HEK293T (cell line): Measurements from ENCODE around the gene ATAT1.

Source experiments
- CTCF ChIA-PET: fragments of 350-600 bp; formaldehyde crosslinking; extraction: SDS; loops from one replicate; lab custom pipeline; 2021; ENCODE audit warnings: antibody characterized with exemption, inconsistent platforms; lab: Yijun Ruan, JAX
- POLR2A ChIA-PET: fragments of 350-600 bp; formaldehyde crosslinking; extraction: SDS; loops from one replicate; lab custom pipeline; 2020; ENCODE audit warnings: antibody characterized with exemption, inconsistent platforms; lab: Yijun Ruan, JAX
- DNase-seq: peaks from one replicate; pipeline ENCODE4 v3.0.0; 2012; ENCODE audit warnings: mixed read lengths; ENCODE audit errors: extremely low spot score
- ARNT ChIP-seq: fragments of 450-650 bp; IDR thresholded peaks from 2 replicates; pipeline ENCODE4 v1.6.1; 2017; ENCODE audit warnings: mild to moderate bottlenecking
- BHLHE40 ChIP-seq: fragments of 450-650 bp; IDR thresholded peaks from 2 replicates; pipeline ENCODE4 v1.6.1; 2016; ENCODE audit warnings: mild to moderate bottlenecking, moderate library complexity, borderline replicate concordance
- ELF4 ChIP-seq: fragments of 450-650 bp; IDR thresholded peaks from 2 replicates; pipeline ENCODE4 v1.6.1; 2017; ENCODE audit warnings: antibody characterized with exemption
- FOXA1 ChIP-seq: fragments of 450-650 bp; IDR thresholded peaks from 2 replicates; pipeline ENCODE4 v1.6.1; 2016; ENCODE audit warnings: mild to moderate bottlenecking
- FOXM1 ChIP-seq: fragments of 450-650 bp; IDR thresholded peaks from 2 replicates; pipeline ENCODE4 v1.6.1; 2017; ENCODE audit warnings: mild to moderate bottlenecking, borderline replicate concordance
- TF ChIP-seq, protein P1 (sequence below): fragments of 450-650 bp; IDR thresholded peaks from 2 replicates; pipeline ENCODE4 v1.6.1; 2016

Gene ATAT1

DNA sequence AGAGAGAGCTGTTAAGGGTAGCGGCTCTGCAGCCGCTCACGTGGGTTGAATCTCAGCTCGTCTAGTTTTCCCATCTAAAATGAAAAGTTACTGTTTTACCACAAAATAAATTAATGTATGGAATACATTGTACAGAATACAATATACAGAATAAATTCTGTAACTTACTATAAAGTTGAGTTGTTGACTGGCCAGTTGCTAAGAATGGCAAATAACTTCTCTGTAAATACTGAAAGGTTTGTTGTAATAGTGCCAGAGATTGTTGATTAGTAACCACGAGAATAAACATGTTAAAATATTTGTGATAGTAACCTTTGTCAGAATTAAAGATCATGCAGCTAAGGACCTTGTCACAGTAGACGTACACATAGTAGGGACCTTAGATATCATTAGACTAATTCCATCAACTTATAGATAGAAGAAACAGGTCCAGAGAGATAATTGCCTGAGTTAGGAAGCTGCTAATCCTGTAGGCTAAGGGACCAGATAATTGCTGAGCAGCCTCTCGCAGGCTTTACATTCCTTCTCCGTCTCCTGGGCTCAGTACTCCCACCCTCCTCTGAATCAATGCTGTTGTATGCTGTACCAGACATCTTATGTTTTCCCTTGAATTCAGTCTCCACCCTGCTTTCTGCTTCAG lies 64.7 kb downstream of the ATAT1 start:
- ChIA-PET POLR2A (interaction anchor here (0.7 to 6.3 kb wide), 13 partner anchors 10 to 76 kb away, joined by 3 to 101 read pairs (median 5); partner anchors contain the start of genes DHX16 and MDC1), CTCF (interaction anchor here (1.4 to 2.1 kb wide), 3 partner anchors 12 to 40 kb away, joined by 4 to 7 read pairs (median 5); no protein-coding TSS in a partner anchor)
- DNase-seq, result no peak
- TF ChIP-seq FOXA1 (no peak), BHLHE40 (no peak), FOXM1 (no peak), ELF4 (no peak), ARNT (no peak)
- TF ChIP-seq, protein P1, sequence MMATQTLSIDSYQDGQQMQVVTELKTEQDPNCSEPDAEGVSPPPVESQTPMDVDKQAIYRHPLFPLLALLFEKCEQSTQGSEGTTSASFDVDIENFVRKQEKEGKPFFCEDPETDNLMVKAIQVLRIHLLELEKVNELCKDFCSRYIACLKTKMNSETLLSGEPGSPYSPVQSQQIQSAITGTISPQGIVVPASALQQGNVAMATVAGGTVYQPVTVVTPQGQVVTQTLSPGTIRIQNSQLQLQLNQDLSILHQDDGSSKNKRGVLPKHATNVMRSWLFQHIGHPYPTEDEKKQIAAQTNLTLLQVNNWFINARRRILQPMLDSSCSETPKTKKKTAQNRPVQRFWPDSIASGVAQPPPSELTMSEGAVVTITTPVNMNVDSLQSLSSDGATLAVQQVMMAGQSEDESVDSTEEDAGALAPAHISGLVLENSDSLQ, result no peak
